GM12864 (cell line): Measurements from ENCODE around the gene IGSF11.

Experiments used
- DNase-seq: peaks from one replicate; pipeline ENCODE4 v3.0.0-alpha.2; 2011; ENCODE audit warnings: low read depth
- H3K4me3 ChIP-seq: 2 replicates; pipeline ENCODE4 v1.5.1; 2011; ENCODE audit warnings: mild to moderate bottlenecking, low read depth, low read length, control low read depth
- CTCF ChIP-seq: IDR thresholded peaks from 2 replicates; pipeline ENCODE4 v1.5.1; 2011; ENCODE audit warnings: low read depth, mild to moderate bottlenecking, moderate library complexity, low read length, control low read depth, inconsistent platforms; ENCODE audit errors: missing control alignments

Gene IGSF11

GRCh38 chr3:118941236-118941635, 93.4 kb downstream of the IGSF11 start:
- no peak for DNase-seq
- TF ChIP-seq CTCF = no peak
- no peak overlapping the region for H3K4me3 ChIP-seq

GRCh38 chr3:118938183-118938961, 96.3 kb downstream of the IGSF11 start:
- no peak overlapping the region for H3K4me3 ChIP-seq
- no peak for TF ChIP-seq CTCF
- no peak for DNase-seq

- no peak for DNase-seq
- TF ChIP-seq CTCF = no peak
Observed at GRCh38 chr3:118936811-118937210, 97.8 kb downstream of the IGSF11 start.

GRCh38 chr3:118932822-118933558, 101.7 kb downstream of the IGSF11 start:
- H3K4me3 ChIP-seq = no peak overlapping the region
- TF ChIP-seq CTCF = no peak
- no peak for DNase-seq

More at GRCh38 chr3:118936811-118937210, 97.8 kb downstream of the IGSF11 start:
- no peak overlapping the region for H3K4me3 ChIP-seq

GRCh38 chr3:118931996-118932395, 102.7 kb downstream of the IGSF11 start:
- no peak for DNase-seq
- TF ChIP-seq CTCF = no peak
- no peak overlapping the region for H3K4me3 ChIP-seq

GRCh38 chr3:118927449-118927848, 107.2 kb downstream of the IGSF11 start:
- H3K4me3 ChIP-seq = no peak overlapping the region
- no peak for TF ChIP-seq CTCF
- no peak for DNase-seq
